Naive thymus-derived CD4-positive, alpha-beta T cell (primary cell): ENCODE measurements around the gene OSBPL9. TPM values are rescaled to one million over a fixed set of nuclear protein-coding genes. Genes with fewer than 3 reads are reported as not detected.

Source experiments
- ATAC-seq: fragments of 150-1000 bp; cut with Tn5 transposase; 2 replicates; pipeline ENCODE4 v1.10.0; 2021; ENCODE audit warnings: mild to moderate bottlenecking, moderate library complexity
- CTCF ChIA-PET: fragments of 350-600 bp; sonication (Branson Sonifier 250); formaldehyde crosslinking; loops from one replicate; lab custom pipeline; 2021; ENCODE audit warnings: antibody characterized with exemption; lab: Charles Lee
- POLR2A ChIA-PET: fragments of 350-600 bp; sonication (Branson Sonifier 250); formaldehyde crosslinking; loops from one replicate; lab custom pipeline; 2021; ENCODE audit warnings: antibody characterized with exemption, inconsistent platforms; lab: Charles Lee
- DNase-seq, 9 donors: peaks; one replicate each; pipeline versions ENCODE4 v3.0.0 to v3.0.0-alpha.2; 2020 to 2022; ENCODE audit warnings: mixed read lengths in 1 of 9
- H3K27ac ChIP-seq: one replicate; pipeline ENCODE4 v1.7.0; 2013; ENCODE audit warnings: mild to moderate bottlenecking, low read depth, low read length, moderate library complexity
- H3K27me3 ChIP-seq, 2 donors: one replicate each; pipeline ENCODE4 v1.7.0; 2013; ENCODE audit warnings: low read length in 2 of 2, mild to moderate bottlenecking in 2 of 2, moderate library complexity in 2 of 2; ENCODE audit not compliant: control insufficient read depth in 2 of 2, insufficient read depth in 2 of 2
- H3K36me3 ChIP-seq, 3 experiments: 1 replicate in 2 of 3; 2 replicates in 1 of 3; pipeline ENCODE4 v1.7.0; 2013; ENCODE audit warnings: low read length in 3 of 3, mild to moderate bottlenecking in 3 of 3, moderate library complexity in 1 of 3; ENCODE audit not compliant: insufficient read depth in 3 of 3, control insufficient read depth in 2 of 3
- H3K4me1 ChIP-seq, 2 donors: one replicate each; pipeline ENCODE4 v1.7.0; 2013; ENCODE audit warnings: low read length in 2 of 2, mild to moderate bottlenecking in 2 of 2, moderate library complexity in 1 of 2; ENCODE audit not compliant: control insufficient read depth in 2 of 2, insufficient read depth in 2 of 2
- H3K4me3 ChIP-seq: 2 replicates; pipeline ENCODE4 v1.7.0; 2013; ENCODE audit warnings: mild to moderate bottlenecking, low read length
- H3K9me3 ChIP-seq, 3 experiments: 1 replicate in 2 of 3; 2 replicates in 1 of 3; pipeline ENCODE4 v1.7.0; 2013; ENCODE audit warnings: low read length in 3 of 3; ENCODE audit not compliant: control insufficient read depth in 2 of 3
- H3K27ac Mint-ChIP-seq, 9 donors: one replicate each; pipeline ENCODE4 v1.8.0; 2020 to 2022; ENCODE audit warnings: mixed read lengths in 9 of 9, mild to moderate bottlenecking in 8 of 9, moderate library complexity in 5 of 9, inconsistent platforms in 2 of 9
- H3K27me3 Mint-ChIP-seq, 5 donors: one replicate each; pipeline ENCODE4 v1.8.0; 2021 to 2022; ENCODE audit warnings: mixed read lengths in 5 of 5, mild to moderate bottlenecking in 1 of 5
- H3K36me3 Mint-ChIP-seq, 5 donors: one replicate each; pipeline ENCODE4 v1.8.0; 2020 to 2022; ENCODE audit warnings: mixed read lengths in 5 of 5, mild to moderate bottlenecking in 3 of 5, inconsistent platforms in 1 of 5
- H3K4me1 Mint-ChIP-seq, 7 donors: one replicate each; pipeline ENCODE4 v1.8.0; 2020 to 2022; ENCODE audit warnings: mixed read lengths in 7 of 7, mild to moderate bottlenecking in 3 of 7, inconsistent platforms in 1 of 7
- H3K4me3 Mint-ChIP-seq, 10 donors: one replicate each; pipeline ENCODE4 v1.8.0; 2020 to 2022; ENCODE audit warnings: mild to moderate bottlenecking in 10 of 10, mixed read lengths in 10 of 10, moderate library complexity in 6 of 10, inconsistent platforms in 2 of 10
- H3K9me3 Mint-ChIP-seq, 11 donors: one replicate each; pipeline ENCODE4 v1.8.0; 2020 to 2022; ENCODE audit warnings: mixed read lengths in 11 of 11, mild to moderate bottlenecking in 4 of 11, inconsistent platforms in 1 of 11, moderate library complexity in 1 of 11
- intact Hi-C, 2 donors: fragments of 100-400 bp; cut with micrococcal nuclease; formaldehyde crosslinking; loops; one replicate each; pipeline ENCODE4 v1.15.1; 2023
- polyA plus RNA-seq, 2 donors: library from polyadenylated mRNA; unstranded; fragments of 300-500 nt; fragmentation: Illumina TruSeq; gene quantifications; one replicate each; pipeline ENCODE4 v1.2.3, GENCODE V29; 2021
- total RNA-seq, 6 experiments: library from RNA in 5 of 6; stranded (reverse) in 5 of 6; gene quantifications; 1 replicate in 5 of 6; 2 replicates in 1 of 6; pipeline ENCODE4 v1.2.3 and lab custom pipeline; 2021 to 2026

OSBPL9 gene
- total and polyA plus RNA-seq, 7 experiments from 2014 or later, result 44.5 to 63.2 (median 46.6) TPM

DNA sequence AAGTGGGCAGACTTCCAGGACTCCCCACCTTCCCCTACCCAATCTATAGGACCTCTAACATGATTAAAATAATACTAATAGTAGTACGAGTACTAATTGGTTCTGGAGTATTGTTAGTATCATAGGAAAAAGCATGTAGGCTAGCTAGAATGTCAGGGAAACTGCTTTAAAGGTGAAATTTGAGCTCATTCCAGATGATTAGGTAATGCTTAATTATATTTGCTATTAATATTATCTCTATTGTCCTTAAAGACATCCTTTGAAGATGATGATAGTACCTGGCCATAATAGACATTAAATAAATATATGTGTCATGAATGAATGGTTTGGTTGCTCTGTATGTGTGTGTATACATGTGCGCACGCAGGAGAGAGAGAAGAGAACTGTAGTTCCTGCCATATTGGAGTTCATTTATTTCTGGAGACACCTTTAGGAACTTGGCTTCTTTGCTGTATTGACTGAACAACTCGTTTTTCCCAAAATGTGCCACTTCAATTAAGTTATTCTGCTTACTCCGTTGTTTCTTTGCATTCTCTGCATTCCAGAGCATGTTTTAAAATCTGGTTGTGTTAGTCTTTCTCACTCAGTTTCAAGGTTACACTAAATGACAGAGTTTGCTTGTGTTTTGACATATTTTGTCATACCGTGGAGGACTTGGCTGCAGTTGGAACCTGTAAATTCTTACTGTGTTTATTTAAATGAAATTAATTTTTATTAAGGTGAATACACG is 117.1 kb downstream of the OSBPL9 start:
- ChIA-PET CTCF (no interaction called here), POLR2A (no interaction called here)
- H3K4me1 Mint-ChIP-seq, result peaks cover 22 to 77% (median 66%) of the 10 kb centered on the region in 7 donors
- H3K36me3 Mint-ChIP-seq, result no peaks in the 10 kb centered on the region
- no peak overlapping the region for H3K4me3 ChIP-seq
- H3K9me3 ChIP-seq, result no peaks in the 10 kb centered on the region
- H3K9me3 Mint-ChIP-seq, result no peaks in the 10 kb centered on the region
- DNase-seq (no peak), ATAC-seq (no peak)
- no peak overlapping the region for H3K27ac ChIP-seq
- H3K36me3 ChIP-seq, result peaks cover 0 to 5% (median 0%) of the 10 kb centered on the region in 3 experiments
- intact Hi-C loops, result no loop called here
- H3K27ac Mint-ChIP-seq, result peak overlapping the region in 3 of 9 donors; percentile 26 to 48 (median 41)
- H3K4me3 Mint-ChIP-seq, result no peak overlapping the region
- H3K27me3 ChIP-seq, result no peaks in the 10 kb centered on the region
- H3K4me1 ChIP-seq, result peaks cover 5 to 23% of the 10 kb centered on the region in 2 donors
- no peaks in the 10 kb centered on the region for H3K27me3 Mint-ChIP-seq

DNA sequence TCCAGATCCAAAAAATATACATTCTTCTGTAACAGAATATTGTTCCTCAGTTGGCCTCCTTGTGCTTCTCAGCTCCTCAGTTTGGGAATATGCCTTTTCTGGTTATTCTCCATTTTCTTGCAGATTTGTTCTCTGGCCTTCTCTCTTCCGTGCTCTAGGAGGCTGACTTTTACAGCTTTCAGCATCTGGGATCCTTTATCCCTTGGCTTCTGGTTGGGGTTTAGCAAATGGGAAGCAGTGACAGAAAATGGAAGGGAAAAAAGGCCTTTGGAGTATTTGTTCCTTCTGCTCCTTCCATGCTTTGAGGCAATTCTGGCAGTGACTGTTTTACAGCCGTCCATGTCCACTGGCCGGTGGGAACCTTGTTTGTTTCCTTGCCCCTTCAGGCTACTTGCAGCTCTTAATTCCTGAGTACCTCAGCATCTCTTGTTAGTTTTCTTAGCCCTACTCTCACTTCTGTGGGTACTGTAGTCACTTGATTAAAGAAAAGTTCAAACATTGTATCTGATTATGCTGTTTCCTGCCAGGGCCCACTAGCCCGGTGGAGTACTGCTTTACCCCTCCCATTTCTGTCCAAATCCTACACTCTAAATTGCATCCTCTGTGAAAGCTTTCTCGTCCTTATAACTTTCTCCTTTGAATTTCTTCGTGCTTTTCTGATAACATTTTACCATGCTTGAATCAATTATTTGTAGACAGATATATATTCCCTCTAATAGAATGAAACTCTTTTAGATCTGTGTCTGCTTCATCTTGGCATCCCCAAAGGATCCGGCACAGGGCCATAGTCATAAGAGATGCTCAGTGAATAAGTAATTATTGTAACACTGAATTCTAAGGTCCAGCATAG is 118.2 kb downstream of the OSBPL9 start:
- ATAC-seq (peak; percentile 78), DNase-seq (peak in 3 of 9 donors; percentile 20 to 34 (median 23))
- H3K4me3 ChIP-seq, result no peak overlapping the region
- H3K4me1 Mint-ChIP-seq, result peaks cover 23 to 80% (median 70%) of the 10 kb centered on the region in 7 donors
- POLR2A ChIA-PET, result no interaction called here
- H3K27me3 Mint-ChIP-seq, result no peaks in the 10 kb centered on the region
- peak overlapping the region in 8 of 9 donors; percentile 5 to 71 (median 26) for H3K27ac Mint-ChIP-seq
- peak overlapping the region in 7 of 10 donors; percentile 2 to 59 (median 52) for H3K4me3 Mint-ChIP-seq
- peaks cover 4 to 23% of the 10 kb centered on the region in 2 donors for H3K4me1 ChIP-seq
- intact Hi-C loops, result no loop called here
- H3K9me3 Mint-ChIP-seq, result no peaks in the 10 kb centered on the region
- H3K36me3 Mint-ChIP-seq, result no peaks in the 10 kb centered on the region
- no peaks in the 10 kb centered on the region for H3K9me3 ChIP-seq
- no peaks in the 10 kb centered on the region for H3K27me3 ChIP-seq
- no peaks in the 10 kb centered on the region for H3K36me3 ChIP-seq
- CTCF ChIA-PET, result no interaction called here
- H3K27ac ChIP-seq, result no peak overlapping the region

DNA sequence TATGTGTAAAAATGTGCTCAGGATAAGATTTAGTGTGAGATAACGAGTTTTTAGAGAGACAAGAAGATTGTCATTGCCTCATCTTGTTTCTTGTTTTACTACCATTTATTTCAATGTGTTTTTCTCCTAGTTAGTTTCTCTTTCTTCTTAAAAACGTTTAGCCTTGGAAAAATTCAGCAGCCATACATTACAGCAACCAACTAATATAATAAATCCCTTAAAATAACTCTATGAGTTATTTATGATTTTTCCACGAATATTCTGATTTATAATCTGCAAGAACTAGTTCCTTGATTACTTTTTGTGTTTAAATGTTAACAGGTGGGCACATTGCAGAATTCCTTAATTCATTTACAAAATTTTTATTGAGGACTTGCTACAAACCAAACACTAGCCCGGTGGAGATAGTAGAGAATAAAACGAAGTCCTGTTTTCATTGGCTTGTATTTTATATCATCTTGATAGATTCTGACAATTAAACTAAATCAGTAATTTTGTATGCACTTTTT is 118.9 kb downstream of the OSBPL9 start:
- Histone ChIP-seq H3K36me3 (no peaks in the 10 kb centered on the region), H3K27ac (no peak overlapping the region), H3K4me3 (no peak overlapping the region), H3K27me3 (no peaks in the 10 kb centered on the region), H3K4me1 (peaks cover 4 to 23% of the 10 kb centered on the region in 2 donors), H3K9me3 (no peaks in the 10 kb centered on the region)
- Mint-ChIP-seq H3K36me3 (peaks cover 0 to under 1% (median 0%) of the 10 kb centered on the region in 5 donors), H3K27me3 (no peaks in the 10 kb centered on the region), H3K27ac (peak overlapping the region in 3 of 9 donors; percentile 6 to 35 (median 29)), H3K4me3 (peak overlapping the region in 5 of 10 donors; percentile 12 to 59 (median 52)), H3K4me1 (peaks cover 20 to 76% (median 63%) of the 10 kb centered on the region in 7 donors), H3K9me3 (no peaks in the 10 kb centered on the region)
- ChIA-PET POLR2A (no interaction called here), CTCF (no interaction called here)
- intact Hi-C loops, result no loop called here
- no peak for ATAC-seq
- no peak for DNase-seq

DNA sequence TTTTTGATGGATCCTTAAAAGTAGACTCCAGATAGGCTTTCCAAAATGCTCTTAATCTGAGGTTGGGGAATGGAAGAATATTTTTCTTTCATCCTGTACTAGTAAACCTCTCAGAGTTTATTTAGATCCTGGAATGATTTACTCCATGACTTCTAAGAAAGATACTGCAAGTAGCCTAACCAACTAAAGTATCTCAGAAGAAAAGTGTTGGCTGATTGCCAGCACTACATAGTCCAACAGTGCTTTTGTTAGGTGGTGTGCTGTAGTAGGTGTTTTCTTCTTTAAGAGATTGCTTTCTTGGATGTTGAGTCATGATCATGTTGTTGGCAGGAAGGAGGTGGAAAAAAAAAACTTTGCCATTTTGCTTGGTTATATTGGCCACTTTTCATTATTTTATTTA is 119.8 kb downstream of the OSBPL9 start:
- CTCF ChIA-PET, result interaction anchor here (0.8 kb wide), 1 partner anchor 140 kb away, joined by 3 read pairs; no protein-coding TSS in a partner anchor
- peaks cover 19 to 73% (median 60%) of the 10 kb centered on the region in 7 donors for H3K4me1 Mint-ChIP-seq
- no peaks in the 10 kb centered on the region for H3K9me3 Mint-ChIP-seq
- H3K36me3 Mint-ChIP-seq, result peaks cover 0 to 5% (median under 1%) of the 10 kb centered on the region in 5 donors
- no peak for ATAC-seq
- H3K9me3 ChIP-seq, result no peaks in the 10 kb centered on the region
- no peaks in the 10 kb centered on the region for H3K36me3 ChIP-seq
- no peaks in the 10 kb centered on the region for H3K27me3 ChIP-seq
- no peak overlapping the region for H3K4me3 ChIP-seq
- DNase-seq, result no peak
- no peak overlapping the region for H3K27ac Mint-ChIP-seq
- POLR2A ChIA-PET, result no interaction called here
- no peak overlapping the region for H3K27ac ChIP-seq
- intact Hi-C loops, result no loop called here
- peaks cover 4 to 23% of the 10 kb centered on the region in 2 donors for H3K4me1 ChIP-seq
- H3K4me3 Mint-ChIP-seq, result no peak overlapping the region
- H3K27me3 Mint-ChIP-seq, result no peaks in the 10 kb centered on the region

DNA sequence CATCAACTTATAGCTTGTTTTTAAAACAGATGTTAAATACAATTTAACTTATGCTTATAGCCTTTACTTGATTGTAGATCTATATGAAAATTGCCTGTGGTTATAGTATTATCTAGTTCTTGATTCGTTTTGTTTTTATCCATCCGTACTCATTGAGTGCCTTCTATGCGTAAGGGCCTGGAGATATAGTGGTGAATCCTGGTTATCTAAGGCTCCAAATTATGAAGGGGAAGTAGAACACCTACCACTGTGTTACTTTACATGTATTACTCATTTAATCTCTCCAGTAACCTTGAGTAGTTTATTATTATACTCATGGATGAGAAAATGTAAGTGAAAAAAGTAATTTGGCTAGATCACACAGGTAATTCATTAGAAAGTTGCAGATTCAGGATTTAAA is 121.8 kb downstream of the OSBPL9 start:
- CTCF ChIA-PET, result interaction anchor here (0.6 kb wide), 1 partner anchor 258 kb away, joined by 3 read pairs; no protein-coding TSS in a partner anchor
- Histone ChIP-seq H3K27me3 (no peaks in the 10 kb centered on the region), H3K4me3 (no peak overlapping the region), H3K4me1 (peaks cover 4 to 14% of the 10 kb centered on the region in 2 donors), H3K27ac (no peak overlapping the region), H3K9me3 (no peaks in the 10 kb centered on the region), H3K36me3 (no peaks in the 10 kb centered on the region)
- Mint-ChIP-seq H3K9me3 (no peaks in the 10 kb centered on the region), H3K27me3 (no peaks in the 10 kb centered on the region), H3K27ac (no peak overlapping the region), H3K4me3 (no peak overlapping the region), H3K4me1 (peaks cover 20 to 60% (median 52%) of the 10 kb centered on the region in 7 donors), H3K36me3 (peaks cover 0 to 13% (median 4%) of the 10 kb centered on the region in 5 donors)
- ATAC-seq, result no peak
- POLR2A ChIA-PET, result interaction anchor here (0.6 to 2.0 kb wide), 3 partner anchors 9 to 117 kb away, joined by 3 to 9 read pairs (median 4); no protein-coding TSS in a partner anchor
- intact Hi-C loops, result no loop called here
- no peak for DNase-seq

DNA sequence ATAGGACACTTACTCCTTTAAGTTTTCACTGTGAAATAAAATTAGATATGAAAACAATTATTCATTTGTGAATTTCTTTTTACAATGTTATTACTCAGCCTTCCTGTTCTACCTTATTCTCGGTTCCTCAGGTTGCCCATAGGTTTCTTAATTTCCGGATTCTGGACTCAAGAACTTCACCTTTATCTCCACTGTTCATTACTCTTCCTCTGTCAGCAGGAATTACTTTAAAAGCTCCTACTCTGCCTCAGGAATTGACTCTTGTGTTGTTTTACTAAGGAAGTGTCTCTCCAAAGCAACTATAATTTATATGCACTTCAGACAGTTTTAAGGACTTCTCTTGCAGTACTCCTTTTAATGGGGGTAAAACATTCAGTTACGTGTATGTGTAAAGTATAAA is 123.8 kb downstream of the OSBPL9 start:
- H3K9me3 ChIP-seq, result no peaks in the 10 kb centered on the region
- ATAC-seq, result no peak
- H3K27ac ChIP-seq, result no peak overlapping the region
- Mint-ChIP-seq H3K4me1 (peaks cover 9 to 46% (median 36%) of the 10 kb centered on the region in 7 donors), H3K27me3 (no peaks in the 10 kb centered on the region), H3K4me3 (no peak overlapping the region), H3K27ac (no peak overlapping the region), H3K36me3 (peaks cover 0 to 19% (median 4%) of the 10 kb centered on the region in 5 donors), H3K9me3 (no peaks in the 10 kb centered on the region)
- no peak for DNase-seq
- H3K27me3 ChIP-seq, result no peaks in the 10 kb centered on the region
- H3K4me1 ChIP-seq, result peaks cover 0 to under 1% of the 10 kb centered on the region in 2 donors
- CTCF ChIA-PET, result no interaction called here
- POLR2A ChIA-PET, result no interaction called here
- no peak overlapping the region for H3K4me3 ChIP-seq
- intact Hi-C loops, result no loop called here
- H3K36me3 ChIP-seq, result no peaks in the 10 kb centered on the region
